ENCODE results near the gene HERPUD1.

The HERPUD1 gene

DNA sequence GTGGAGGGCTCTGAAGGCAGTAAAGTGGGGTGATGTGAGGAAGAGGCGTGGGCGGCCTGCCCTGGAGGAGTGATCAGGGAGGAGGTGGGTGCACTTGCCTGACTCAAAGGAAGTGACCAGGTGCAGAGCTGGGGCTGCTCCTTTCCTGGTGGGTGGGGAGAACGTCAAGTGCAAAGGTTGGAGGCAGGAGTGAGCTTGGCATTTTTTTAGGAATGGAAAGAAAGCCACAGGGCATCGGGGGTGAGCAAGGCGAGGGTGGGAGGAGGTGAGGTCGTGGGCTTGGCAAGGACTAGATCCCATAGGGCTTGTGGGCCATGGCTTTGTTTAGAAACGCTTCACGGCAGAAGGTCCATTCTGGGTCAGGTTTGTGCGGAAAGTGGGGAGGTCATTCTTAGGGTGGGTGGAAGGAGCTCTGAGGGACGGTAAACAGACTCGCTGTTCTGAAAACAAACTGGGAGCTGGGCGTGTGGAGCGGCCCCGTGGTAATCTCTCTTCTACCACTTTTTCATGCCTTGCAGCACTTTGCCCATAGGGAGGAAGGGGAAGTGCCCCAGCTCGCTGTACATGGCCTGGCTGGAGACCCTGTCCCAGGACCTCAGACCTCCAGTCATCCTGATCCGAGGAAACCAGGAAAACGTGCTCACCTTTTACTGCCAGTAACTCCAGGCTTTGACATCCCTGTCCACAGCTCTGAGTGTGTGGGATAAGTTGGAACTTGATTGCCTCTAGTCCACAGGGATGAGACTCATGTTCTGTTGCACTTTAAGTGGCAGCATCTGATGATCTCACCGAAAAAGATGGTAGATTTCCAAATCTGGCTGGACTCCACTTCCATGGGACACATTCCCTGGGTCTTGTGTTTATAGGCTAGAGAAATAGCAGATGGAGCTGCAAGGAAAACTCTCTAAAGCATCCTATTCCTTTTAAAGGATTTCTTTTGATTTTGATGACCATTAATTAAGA lies 18.9 kb upstream of the HERPUD1 start:
- H3K4me1 ChIP-seq (ENCODE audit: insufficient read depth, low read length) = 0 out of 2 replicates have a peak, but pooled peaks cover 6% of the 10 kb centered on the region
- H3K36me3 ChIP-seq (ENCODE audit: insufficient read depth, low read depth, low read length) = no peaks in the 10 kb centered on the region
- H3K27ac ChIP-seq (ENCODE audit: low read length) = no peak overlapping the region
- H3K27me3 ChIP-seq (ENCODE audit: insufficient read depth, low read length) = no peaks in the 10 kb centered on the region
- H3K9ac ChIP-seq (ENCODE audit: low read depth, low read length) = no peak overlapping the region
- H3K9me3 ChIP-seq (ENCODE audit: insufficient read depth, low read depth, low read length) = no peaks in the 10 kb centered on the region
- no peak overlapping the region for H3K4me3 ChIP-seq (ENCODE audit: low read length)

DNA sequence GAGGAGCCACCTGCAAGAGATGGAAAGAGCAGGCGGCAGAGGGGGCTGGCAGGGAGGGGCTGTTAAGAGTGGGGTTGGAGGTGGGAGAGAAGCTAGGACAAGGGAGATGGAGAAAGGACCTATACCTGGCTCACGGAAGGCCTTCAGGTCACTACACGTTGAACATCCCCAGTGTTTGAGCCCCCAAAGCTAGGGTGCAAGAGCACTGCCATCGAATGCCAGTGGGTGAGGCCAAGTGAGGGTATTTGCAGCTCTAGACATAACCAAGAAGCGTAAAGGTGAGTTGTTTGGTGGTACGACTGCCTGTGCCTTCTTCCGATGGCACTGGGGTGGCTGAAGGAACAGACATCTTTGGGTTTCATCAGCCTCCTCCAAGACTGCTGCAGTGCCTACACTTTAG lies 17.0 kb upstream of the HERPUD1 start:
- Histone ChIP-seq H3K4me3 (ENCODE audit: low read length) (no peak overlapping the region), H3K27ac (ENCODE audit: low read length) (no peak overlapping the region), H3K9me3 (ENCODE audit: insufficient read depth, low read depth, low read length) (no peaks in the 10 kb centered on the region), H3K4me1 (ENCODE audit: insufficient read depth, low read length) (0 out of 2 replicates have a peak, but pooled peaks cover 6% of the 10 kb centered on the region), H3K36me3 (ENCODE audit: insufficient read depth, low read depth, low read length) (no peaks in the 10 kb centered on the region), H3K9ac (ENCODE audit: low read depth, low read length) (no peak overlapping the region), H3K27me3 (ENCODE audit: insufficient read depth, low read length) (no peaks in the 10 kb centered on the region; the same call in 1 of the 2 replicates)

DNA sequence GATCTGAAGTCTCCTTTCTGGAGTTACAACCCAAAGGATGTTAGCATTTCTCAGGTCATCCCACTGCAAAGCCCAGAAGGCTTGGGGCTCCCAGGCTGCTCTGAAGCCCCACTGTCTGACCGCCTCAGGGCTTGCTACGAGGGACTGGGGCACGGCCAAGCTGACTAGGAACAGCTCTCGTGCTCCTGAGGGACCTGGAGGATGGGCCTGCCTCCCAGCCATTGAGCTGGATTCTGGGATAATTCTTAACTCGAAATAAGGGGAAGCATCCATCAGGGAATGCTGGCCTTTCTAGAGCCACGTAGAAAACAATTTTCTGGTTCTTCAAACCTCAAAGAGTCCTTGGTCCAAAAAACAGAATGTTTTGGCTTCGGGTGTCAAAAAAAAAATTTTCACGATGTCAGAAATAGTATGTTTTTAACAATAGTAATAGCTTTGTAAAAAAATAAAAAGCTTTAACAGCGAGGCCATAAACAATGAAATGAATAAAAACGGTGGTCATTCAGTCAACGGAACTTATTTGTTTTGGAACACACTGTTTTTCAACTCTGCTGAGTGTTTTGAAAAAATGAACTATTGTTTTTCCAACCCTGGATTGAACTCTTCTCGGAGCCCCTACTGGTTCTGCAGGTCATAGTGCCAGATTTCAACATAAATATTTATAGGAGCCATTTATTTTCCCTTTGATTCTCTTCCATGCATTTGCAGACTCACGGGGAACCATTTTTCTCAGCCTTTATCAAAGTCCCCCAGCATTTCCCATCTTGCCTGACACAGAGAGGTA lies 16.4 kb upstream of the HERPUD1 start:
- Histone ChIP-seq H3K4me3 (ENCODE audit: low read length) (no peak overlapping the region), H3K9me3 (ENCODE audit: insufficient read depth, low read depth, low read length) (no peaks in the 10 kb centered on the region), H3K27me3 (ENCODE audit: insufficient read depth, low read length) (no peaks in the 10 kb centered on the region; the same call in 1 of the 2 replicates), H3K27ac (ENCODE audit: low read length) (no peak overlapping the region), H3K4me1 (ENCODE audit: insufficient read depth, low read length) (0 out of 2 replicates have a peak, but pooled peaks cover 6% of the 10 kb centered on the region), H3K36me3 (ENCODE audit: insufficient read depth, low read depth, low read length) (no peaks in the 10 kb centered on the region), H3K9ac (ENCODE audit: low read depth, low read length) (no peak overlapping the region)

DNA sequence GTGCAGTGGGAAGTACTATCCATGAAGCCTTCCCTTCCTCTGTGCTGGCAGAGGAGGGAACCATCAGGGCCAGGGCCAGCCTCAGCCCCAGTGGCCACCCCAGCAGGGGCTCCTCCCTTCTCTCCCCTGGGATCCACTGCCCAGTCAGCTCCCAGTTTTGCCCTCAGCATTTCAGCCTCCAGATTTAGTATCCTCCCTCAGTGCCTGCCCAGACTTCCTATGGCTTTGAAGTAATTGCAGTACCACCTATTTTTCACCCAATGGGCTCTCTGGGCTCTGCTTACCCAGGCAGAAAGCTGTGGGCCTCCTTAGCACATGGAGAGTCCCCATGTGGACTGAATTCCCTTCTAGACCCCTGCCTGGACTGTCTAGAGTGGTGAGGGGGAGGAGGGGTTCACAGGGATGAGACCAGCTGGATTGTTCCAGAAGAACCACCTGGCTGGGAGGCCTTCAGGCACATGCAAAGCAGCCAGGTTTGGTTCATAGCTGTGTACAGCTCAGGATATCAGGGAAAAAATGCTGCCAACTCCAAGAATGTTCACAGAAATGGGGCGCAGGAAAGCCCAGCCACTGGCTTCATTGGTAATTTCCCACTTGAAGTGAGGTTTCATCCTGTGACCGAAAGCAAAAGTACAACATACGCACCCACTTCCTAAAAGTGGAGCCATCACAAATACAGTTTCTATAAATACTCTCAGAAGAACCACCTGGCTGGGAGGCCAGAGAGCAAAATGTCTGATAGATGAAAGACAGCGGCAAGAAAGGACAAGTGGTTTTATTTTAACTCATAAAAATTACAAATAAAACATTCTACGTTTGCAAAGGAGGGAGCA lies 15.2 kb upstream of the HERPUD1 start:
- H3K27ac ChIP-seq (ENCODE audit: low read length) = no peak overlapping the region

DNA sequence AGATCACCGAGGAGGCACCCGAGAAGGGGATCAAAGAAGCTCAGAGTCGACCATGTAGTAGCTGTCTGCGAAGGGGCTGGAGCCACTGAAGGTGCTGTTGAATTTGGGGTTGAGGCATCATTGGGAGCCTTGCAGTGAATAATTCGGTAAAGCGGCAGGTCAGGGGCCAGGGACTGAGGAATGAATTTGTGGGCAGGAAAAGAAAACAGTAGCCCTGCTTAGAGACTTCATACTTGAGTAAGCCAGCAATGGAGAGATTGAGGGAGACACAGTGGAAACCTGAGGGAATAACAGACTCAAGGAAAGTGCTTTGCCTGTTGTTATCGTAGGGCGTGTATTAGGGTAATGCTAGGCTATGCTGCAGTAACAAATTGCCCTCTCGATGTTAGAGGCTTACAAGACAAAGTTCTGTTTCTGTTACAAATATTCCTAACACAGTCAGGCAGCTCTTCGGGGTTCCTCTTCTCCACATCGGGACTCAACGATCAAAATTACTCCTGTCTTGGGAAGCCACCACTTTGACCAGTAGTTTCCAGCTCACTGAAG lies 13.4 kb upstream of the HERPUD1 start:
- no peak overlapping the region for H3K27ac ChIP-seq (ENCODE audit: low read length)
- no peaks in the 10 kb centered on the region; the same call in 1 of the 2 replicates for H3K27me3 ChIP-seq (ENCODE audit: insufficient read depth, low read length)
- H3K4me1 ChIP-seq (ENCODE audit: insufficient read depth, low read length) = no peaks in the 10 kb centered on the region
- H3K9ac ChIP-seq (ENCODE audit: low read depth, low read length) = no peak overlapping the region
- H3K4me3 ChIP-seq (ENCODE audit: low read length) = no peak overlapping the region
- H3K36me3 ChIP-seq (ENCODE audit: insufficient read depth, low read depth, low read length) = no peaks in the 10 kb centered on the region
- H3K9me3 ChIP-seq (ENCODE audit: insufficient read depth, low read depth, low read length) = no peaks in the 10 kb centered on the region

More for the DNA sequence above, 15.2 kb upstream of the HERPUD1 start:
- Histone ChIP-seq H3K27me3 (ENCODE audit: insufficient read depth, low read length) (no peaks in the 10 kb centered on the region; the same call in 1 of the 2 replicates), H3K4me1 (ENCODE audit: insufficient read depth, low read length) (0 out of 2 replicates have a peak, but pooled peaks cover 4% of the 10 kb centered on the region), H3K36me3 (ENCODE audit: insufficient read depth, low read depth, low read length) (no peaks in the 10 kb centered on the region), H3K9me3 (ENCODE audit: insufficient read depth, low read depth, low read length) (no peaks in the 10 kb centered on the region), H3K9ac (ENCODE audit: low read depth, low read length) (no peak overlapping the region), H3K4me3 (ENCODE audit: low read length) (no peak overlapping the region)

DNA sequence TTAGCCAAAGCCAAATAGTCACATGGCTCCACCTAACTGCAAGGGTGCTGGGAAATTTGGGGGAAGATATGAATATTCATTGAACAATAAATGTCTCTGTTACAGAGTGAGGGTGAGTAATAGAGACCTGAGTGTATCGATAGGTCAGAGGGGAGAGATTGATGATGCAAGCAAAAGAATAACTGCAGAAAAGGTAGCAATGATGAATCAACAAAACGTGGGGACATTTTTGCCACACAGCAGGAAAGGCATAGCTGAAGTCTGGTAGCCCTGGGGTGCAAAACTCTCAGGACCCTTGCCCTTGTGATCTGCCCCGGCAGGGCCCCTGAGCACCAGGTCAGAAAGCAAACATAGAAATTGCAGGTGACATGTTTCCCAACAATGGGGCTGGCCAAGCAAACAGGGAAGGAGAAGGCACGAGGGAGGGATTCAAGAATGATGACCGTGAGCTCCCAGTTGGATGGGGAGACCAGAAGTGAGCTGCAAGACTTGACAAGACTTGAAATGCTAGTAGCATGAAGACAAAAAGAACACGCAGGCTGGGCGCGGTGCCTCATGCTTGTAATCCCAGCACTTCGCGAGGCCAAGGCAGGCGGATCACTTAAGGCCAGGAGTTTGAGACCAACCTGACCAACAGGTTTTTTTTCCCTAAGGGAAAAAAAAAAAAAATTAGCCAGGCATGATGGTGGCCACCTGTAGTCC lies 12.7 kb upstream of the HERPUD1 start:
- Histone ChIP-seq H3K9ac (ENCODE audit: low read depth, low read length) (no peak overlapping the region), H3K4me1 (ENCODE audit: insufficient read depth, low read length) (no peaks in the 10 kb centered on the region), H3K27ac (ENCODE audit: low read length) (no peak overlapping the region), H3K36me3 (ENCODE audit: insufficient read depth, low read depth, low read length) (no peaks in the 10 kb centered on the region), H3K9me3 (ENCODE audit: insufficient read depth, low read depth, low read length) (no peaks in the 10 kb centered on the region), H3K27me3 (ENCODE audit: insufficient read depth, low read length) (no peaks in the 10 kb centered on the region; the same call in 1 of the 2 replicates), H3K4me3 (ENCODE audit: low read length) (no peak overlapping the region)

DNA sequence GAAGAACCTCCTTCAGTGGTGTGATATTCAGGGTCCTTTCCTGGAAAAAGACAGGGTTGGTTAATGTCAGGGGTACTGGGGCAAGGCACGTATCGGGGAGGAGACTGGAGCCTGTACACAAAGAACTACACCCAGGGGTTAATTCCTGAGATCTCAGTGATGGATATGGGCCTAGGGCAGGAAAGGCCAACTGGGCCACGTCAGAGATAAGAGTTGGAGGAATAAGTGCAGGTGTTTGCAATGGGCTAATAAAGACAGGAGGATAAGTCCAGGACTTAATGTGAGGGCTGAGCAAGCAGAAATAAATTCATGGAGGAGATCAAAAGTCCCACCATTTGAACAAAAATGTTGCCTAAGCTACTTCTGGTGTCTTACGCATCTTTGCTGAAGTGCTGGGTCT lies 10.4 kb upstream of the HERPUD1 start:
- no peaks in the 10 kb centered on the region for H3K4me1 ChIP-seq (ENCODE audit: insufficient read depth, low read length)

DNA sequence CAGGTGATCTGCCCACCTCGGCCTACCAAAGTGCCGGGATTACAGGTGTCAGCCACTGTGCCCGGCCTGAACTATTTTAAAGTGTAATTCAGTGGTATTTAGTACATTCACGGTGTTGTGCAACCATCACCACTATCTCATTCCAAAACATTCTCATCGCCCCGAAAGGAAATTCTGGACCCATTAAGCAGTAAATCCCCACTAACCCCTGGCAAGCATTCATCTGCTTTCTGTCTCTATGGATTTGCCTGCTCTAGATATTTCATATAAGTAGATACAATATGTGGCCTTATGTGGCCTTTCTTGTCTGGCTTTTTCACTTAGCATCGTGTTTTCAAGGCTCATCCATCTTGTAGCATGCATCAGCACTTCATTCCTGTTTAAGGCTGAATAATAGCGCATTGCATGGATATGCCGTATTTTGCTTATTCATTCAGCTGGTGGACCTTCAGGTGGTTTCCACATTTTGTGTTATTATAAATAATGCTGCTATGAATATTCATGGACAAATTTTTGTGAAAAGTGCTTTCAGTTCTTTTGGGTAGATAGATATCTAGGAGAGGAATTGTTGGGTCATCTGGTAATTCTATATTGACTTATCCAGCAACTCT lies 8.4 kb upstream of the HERPUD1 start:
- Histone ChIP-seq H3K4me1 (ENCODE audit: insufficient read depth, low read length) (no peaks in the 10 kb centered on the region), H3K4me3 (ENCODE audit: low read length) (no peak overlapping the region), H3K36me3 (ENCODE audit: insufficient read depth, low read depth, low read length) (no peaks in the 10 kb centered on the region), H3K9ac (ENCODE audit: low read depth, low read length) (no peak overlapping the region), H3K27me3 (ENCODE audit: insufficient read depth, low read length) (no peaks in the 10 kb centered on the region), H3K27ac (ENCODE audit: low read length) (no peak overlapping the region), H3K9me3 (ENCODE audit: insufficient read depth, low read depth, low read length) (no peaks in the 10 kb centered on the region)

More for the DNA sequence above, 10.4 kb upstream of the HERPUD1 start:
- Histone ChIP-seq H3K9me3 (ENCODE audit: insufficient read depth, low read depth, low read length) (no peaks in the 10 kb centered on the region), H3K4me3 (ENCODE audit: low read length) (no peak overlapping the region), H3K36me3 (ENCODE audit: insufficient read depth, low read depth, low read length) (no peaks in the 10 kb centered on the region), H3K9ac (ENCODE audit: low read depth, low read length) (no peak overlapping the region), H3K27me3 (ENCODE audit: insufficient read depth, low read length) (no peaks in the 10 kb centered on the region; the same call in 1 of the 2 replicates), H3K27ac (ENCODE audit: low read length) (no peak overlapping the region)

DNA sequence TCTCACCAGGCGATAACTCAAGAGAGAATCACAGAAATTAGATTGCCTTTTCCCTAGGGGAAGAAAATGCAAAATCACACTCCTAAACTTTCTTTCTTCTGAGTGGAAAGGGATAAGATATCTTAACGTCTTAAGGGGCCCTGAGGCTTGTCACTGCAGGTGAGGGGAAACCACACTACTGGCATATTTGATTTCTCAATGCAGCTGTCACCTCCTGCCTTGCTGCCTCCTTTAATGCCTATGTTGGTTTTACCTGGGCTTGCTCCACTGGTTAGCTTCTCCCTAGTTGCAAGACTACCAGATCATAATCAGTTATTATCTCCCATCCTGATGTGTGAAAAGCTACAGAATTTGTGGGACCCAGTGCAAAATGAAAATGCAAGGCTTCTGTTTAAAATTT lies 4.5 kb upstream of the HERPUD1 start:
- no peaks in the 10 kb centered on the region for H3K36me3 ChIP-seq (ENCODE audit: insufficient read depth, low read depth, low read length)
- no peaks in the 10 kb centered on the region for H3K9me3 ChIP-seq (ENCODE audit: insufficient read depth, low read depth, low read length)
- H3K27me3 ChIP-seq (ENCODE audit: insufficient read depth, low read length) = no peaks in the 10 kb centered on the region
- no peak overlapping the region for H3K4me3 ChIP-seq (ENCODE audit: low read length)
- no peak overlapping the region for H3K9ac ChIP-seq (ENCODE audit: low read depth, low read length)
- no peak overlapping the region for H3K27ac ChIP-seq (ENCODE audit: low read length)
- H3K4me1 ChIP-seq (ENCODE audit: insufficient read depth, low read length) = 0 out of 2 replicates have a peak, but pooled peaks cover 2% of the 10 kb centered on the region

DNA sequence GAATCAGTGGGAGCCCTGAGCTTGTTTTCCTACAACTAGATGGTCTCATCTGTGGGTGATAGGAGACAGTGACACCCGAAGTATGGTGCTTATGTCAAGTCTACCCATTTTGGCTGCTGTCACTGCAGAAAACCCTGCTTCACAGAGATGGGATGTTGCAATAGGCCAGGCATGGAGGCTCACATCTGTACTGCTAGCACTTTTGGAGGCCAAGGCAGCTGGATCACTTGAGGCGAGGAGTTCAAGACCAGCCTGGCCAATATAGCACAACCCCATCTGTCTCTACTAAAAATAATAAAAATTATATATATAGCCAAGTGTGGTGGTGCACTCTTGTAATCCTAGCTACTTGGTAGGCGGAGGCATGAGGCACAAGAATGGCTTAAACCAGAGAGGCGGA lies 2.3 kb upstream of the HERPUD1 start:
- Histone ChIP-seq H3K9me3 (ENCODE audit: insufficient read depth, low read depth, low read length) (no peaks in the 10 kb centered on the region), H3K9ac (ENCODE audit: low read depth, low read length) (no peak overlapping the region), H3K4me3 (ENCODE audit: low read length) (no peak overlapping the region), H3K4me1 (ENCODE audit: insufficient read depth, low read length) (peaks cover 14% of the 10 kb centered on the region; the same call in 1 of the 2 replicates), H3K27me3 (ENCODE audit: insufficient read depth, low read length) (no peaks in the 10 kb centered on the region), H3K36me3 (ENCODE audit: insufficient read depth, low read depth, low read length) (no peaks in the 10 kb centered on the region), H3K27ac (ENCODE audit: low read length) (no peak overlapping the region)

All from iPS-20b (cell line).